ENCODE data around the gene ASIC3. TPM values are rescaled to one million over a fixed set of nuclear protein-coding genes. Genes with fewer than 3 reads are reported as not detected.

ASIC3 gene
- total and polyA plus RNA-seq, 2 of the 4 experiments (the other 2 are of a cell fraction): 0.74 TPM; not detected in 1

DNA sequence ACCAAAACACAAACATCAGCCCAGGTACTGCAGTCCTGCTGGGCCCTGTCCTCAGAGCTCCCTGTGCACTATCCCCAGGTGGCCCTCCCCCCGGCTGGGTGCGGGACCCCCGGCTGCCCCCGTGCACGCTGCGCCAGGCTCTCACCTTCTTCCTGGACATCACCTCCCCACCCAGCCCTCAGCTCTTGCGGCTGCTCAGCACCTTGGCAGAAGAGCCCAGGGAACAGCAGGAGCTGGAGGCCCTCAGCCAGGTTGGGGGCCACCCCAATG is 38.4 kb upstream of the ASIC3 start:
- intact Hi-C loops (cut with micrococcal nuclease) (loop anchor here (5.0 kb wide), 1 partner anchor 102 kb away; no protein-coding TSS in a partner anchor), in situ Hi-C loops (cut with MboI; ENCODE audit: low sequenced_read_pairs) (no loop called here), dilution Hi-C loops (cut with HindIII; ENCODE audit: low sequenced_read_pairs, unreplicated experiment) (no loop called here)
- Histone ChIP-seq H2BK5ac (ENCODE audit: low read depth, low read length, poor library complexity, severe bottlenecking) (no peak overlapping the region), H3K18ac (ENCODE audit: low read depth, low read length) (no peak overlapping the region), H2BK120ac (ENCODE audit: low read depth, low read length) (no peak overlapping the region), H3K4me1 (ENCODE audit: control insufficient read depth, insufficient read depth, low read length) (peaks cover 9% of the 10 kb centered on the region; the same call in 1 of the 2 replicates), H2AK9ac (replicated peaks; ENCODE audit: low read depth, low read length, poor library complexity) (no peak overlapping the region), H4K91ac (ENCODE audit: insufficient read depth, low read depth, low read length) (no peak overlapping the region), H3K23ac (ENCODE audit: low read depth, low read length) (no peak overlapping the region), H3K4me2 (ENCODE audit: low read depth, low read length) (no peak overlapping the region), H3K56ac (ENCODE audit: extremely low read depth, insufficient read depth, low read length) (no peak overlapping the region), H3K36me3 (ENCODE audit: control insufficient read depth, insufficient read depth, low read length) (no peaks in the 10 kb centered on the region), H3K9me1 (ENCODE audit: insufficient read depth, low read length) (no peaks in the 10 kb centered on the region), H3K79me1 (ENCODE audit: low read depth in 1 of 2, low read length in 2 of 2) (no peaks in the 10 kb centered on the region), H3K27me3 (ENCODE audit: control insufficient read depth, insufficient read depth, low read length) (peaks cover 20% of the 10 kb centered on the region), H2BK20ac (ENCODE audit: low read depth, low read length) (no peak overlapping the region), H4K20me1 (ENCODE audit: insufficient read depth, low read length) (no peaks in the 10 kb centered on the region), H3K4ac (ENCODE audit: low read depth, low read length) (no peak overlapping the region), H2BK15ac (ENCODE audit: low read depth, low read length) (no peak overlapping the region), H3K4me3 (ENCODE audit: insufficient read depth, low read depth, low read length) (no peak overlapping the region), H3K14ac (replicated peaks; ENCODE audit: low read depth, low read length) (no peak overlapping the region), H3K27ac (ENCODE audit: insufficient read depth, low read length) (no peak overlapping the region), H3K9ac (ENCODE audit: low read depth, low read length) (no peak overlapping the region), H2AFZ (replicated peaks; ENCODE audit: low read length, poor library complexity) (peak overlapping the region; percentile 57), H4K5ac (ENCODE audit: low read depth, low read length) (no peak overlapping the region), H4K8ac (ENCODE audit: low read depth in 2 of 2, low read length in 2 of 2) (no peak overlapping the region), H2AK5ac (ENCODE audit: low read depth, low read length) (no peak overlapping the region), H3K9me3 (ENCODE audit: control insufficient read depth, insufficient read depth, low read length) (no peaks in the 10 kb centered on the region)
- ChIA-PET CTCF (no interaction called here), POLR2A (ENCODE audit: unreplicated experiment) (no interaction called here)
- DNase-seq (no peak), ATAC-seq (ENCODE audit: low read depth) (no peak)
- 20% methylated on average over 3 of the region's 7 CpGs; no CpG with 5 or more reads in 1 of the 2 experiments for WGBS, 2 experiments (ENCODE audit: extremely low coverage in 2 of 2, insufficient read length in 1 of 2)
- TF ChIP-seq BHLHE40 (IDR thresholded peaks at IDR 0.05; ENCODE audit: low read depth, low read length): no peak
- no peak for TF ChIP-seq POLR2A (IDR thresholded peaks at IDR 0.05; ENCODE audit: low read depth, low read length)
- no peak for TF ChIP-seq CHD1 (IDR thresholded peaks at IDR 0.05; ENCODE audit: low read depth, low read length)
- TF ChIP-seq NFE2L2 (IDR thresholded peaks at IDR 0.05; ENCODE audit: low read depth, low read length): no peak
- TF ChIP-seq RFX5 (IDR thresholded peaks at IDR 0.05; ENCODE audit: low read depth, low read length): no peak
- no TSS peak for BruUV-seq (replicated peaks)

All from IMR-90 (cell line).